Activated naive CD4-positive, alpha-beta T cell (primary cell): ENCODE data around the gene ARVCF.
"Not testable (repeated sequence)": the region's sequence is repeated elsewhere in the genome, so short reads cannot be mapped to it uniquely, and the experiment has no call there.

ENCODE experiments used
- DNase-seq, 4 experiments: peaks; one replicate each; lab custom pipeline; 2025; lab: John Stamatoyannopoulos, UW

ARVCF gene

DNA sequence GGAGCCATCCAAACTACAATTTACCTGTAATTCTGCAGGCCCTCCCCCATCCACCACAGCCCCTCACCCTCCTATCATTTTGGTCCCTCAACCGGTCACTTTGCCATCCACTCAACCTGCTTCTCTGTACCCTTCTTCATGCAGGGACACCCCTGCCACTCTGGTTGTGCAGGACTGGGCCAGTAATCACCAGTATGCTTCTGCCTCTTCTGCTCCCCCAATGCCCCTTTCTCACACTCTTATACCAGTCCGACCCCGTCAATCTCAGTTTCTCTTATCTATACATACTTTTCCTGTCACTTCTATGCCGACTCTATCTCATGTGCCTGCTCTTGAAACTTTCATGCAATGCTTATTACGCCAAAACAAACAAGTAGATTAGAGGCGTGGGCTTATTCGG is 80.1 kb downstream of the ARVCF start:
- no peak for DNase-seq

DNA sequence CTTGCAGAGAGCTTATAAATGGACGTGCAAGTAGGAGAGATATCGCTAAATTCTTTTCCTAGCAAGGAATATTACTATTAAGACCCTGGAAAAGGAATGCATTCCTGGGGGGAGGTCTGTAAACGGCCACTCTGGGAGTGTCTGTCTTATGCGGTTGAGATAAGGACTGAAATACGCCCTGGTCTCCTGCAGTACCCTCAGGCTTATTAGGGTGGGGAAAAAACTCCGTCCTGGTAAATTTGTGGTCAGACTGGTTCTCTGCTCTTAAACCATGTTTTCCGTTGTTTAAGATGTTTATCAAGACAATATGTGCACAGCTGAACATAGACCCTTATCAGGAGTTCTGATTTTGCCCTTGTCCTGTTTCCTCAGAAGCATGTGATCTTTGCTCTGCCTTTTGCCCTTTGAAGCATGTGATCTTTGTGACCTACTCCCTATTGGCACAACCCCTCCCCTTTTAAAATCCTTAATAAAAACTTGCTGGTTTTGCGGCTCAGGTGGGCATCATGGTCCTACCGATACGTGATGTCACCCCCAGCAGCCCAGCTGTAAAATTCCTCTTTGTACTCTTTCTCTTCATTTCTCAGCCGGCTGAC is 81.4 kb downstream of the ARVCF start:
- DNase-seq = not testable (repeated sequence)

DNA sequence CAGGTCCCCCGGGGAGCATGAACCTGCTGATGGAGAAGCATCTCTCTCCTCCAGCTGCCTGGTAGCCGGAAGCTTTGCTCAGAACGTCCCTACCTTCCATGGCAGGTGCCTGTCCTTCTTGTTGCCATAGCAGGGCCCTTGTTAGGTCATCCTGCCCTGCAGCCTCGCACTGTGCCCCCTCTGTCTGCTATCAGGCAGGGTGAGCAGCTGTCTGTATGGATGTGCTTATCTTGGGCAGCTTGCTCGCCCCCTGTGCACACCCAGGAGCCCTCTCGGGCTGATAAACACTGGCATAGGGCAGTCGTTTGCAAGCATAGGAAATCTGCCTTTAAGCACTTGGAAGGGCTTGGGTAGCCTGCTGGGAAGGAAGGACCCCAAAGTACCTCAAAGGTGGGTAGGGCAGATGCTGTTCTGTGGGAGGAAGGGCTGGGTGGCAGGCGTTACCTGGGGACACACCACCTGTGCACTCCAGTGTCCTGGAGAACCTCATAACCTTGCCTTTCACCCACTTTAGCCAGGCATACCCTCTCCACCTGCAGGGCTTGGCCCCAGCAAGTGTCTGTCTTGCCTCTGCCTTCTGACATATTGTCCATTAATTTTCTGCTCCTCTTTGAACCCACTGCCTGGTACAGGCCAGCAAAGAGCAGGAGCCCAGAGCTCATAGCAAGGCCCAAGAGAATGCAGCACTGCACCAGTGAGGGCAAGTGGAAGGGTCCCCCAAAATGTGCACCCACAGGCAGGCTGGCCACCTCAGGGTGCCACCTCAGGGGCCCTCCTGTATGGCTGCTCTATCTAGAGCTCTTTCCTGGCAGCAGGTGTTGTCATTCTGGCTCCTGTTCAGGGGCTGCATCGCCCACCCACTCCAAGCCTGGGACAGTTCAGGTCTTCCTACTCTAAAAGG is 83.0 kb downstream of the ARVCF start:
- DNase-seq = no peak

DNA sequence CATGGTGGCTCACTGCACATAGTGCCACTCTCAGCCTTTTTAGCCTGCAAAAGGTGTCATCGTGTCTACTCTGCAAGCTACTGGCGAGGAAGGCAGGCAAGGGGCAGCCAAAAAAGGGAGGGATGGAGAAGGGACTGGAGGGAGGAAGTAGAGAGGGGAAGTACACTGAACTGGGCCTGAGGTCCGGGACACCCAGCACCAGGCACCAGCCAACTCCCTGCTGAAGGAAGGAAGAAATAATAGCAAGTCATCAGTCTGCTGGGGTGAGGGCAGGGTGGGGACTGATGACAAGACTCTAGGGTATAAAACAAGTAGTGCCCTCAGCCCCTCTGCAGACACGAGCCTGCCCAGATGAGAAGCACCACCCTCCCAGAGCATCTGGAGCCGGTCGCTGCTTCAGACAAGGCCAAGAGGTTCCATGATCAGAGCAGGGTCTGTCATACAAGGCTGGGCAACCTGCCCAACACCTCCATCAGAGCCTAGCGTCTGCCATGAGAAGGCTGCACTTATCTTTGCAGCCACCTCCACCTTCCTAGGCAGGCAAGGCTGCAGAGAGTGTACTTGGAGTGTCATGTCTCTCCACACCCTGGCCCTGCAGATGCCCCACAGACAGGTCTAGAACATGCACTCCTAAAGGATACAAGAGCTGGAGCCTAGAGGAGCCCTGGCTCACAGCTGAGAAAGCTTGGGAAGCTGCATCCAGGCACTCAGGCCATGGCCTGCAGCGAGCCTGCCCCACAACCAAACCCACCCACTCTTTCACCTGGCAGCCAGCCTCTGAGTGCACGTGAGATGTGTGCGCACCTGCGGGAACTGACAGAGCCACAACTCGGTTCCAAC is 84.0 kb downstream of the ARVCF start:
- no peak for DNase-seq

DNA sequence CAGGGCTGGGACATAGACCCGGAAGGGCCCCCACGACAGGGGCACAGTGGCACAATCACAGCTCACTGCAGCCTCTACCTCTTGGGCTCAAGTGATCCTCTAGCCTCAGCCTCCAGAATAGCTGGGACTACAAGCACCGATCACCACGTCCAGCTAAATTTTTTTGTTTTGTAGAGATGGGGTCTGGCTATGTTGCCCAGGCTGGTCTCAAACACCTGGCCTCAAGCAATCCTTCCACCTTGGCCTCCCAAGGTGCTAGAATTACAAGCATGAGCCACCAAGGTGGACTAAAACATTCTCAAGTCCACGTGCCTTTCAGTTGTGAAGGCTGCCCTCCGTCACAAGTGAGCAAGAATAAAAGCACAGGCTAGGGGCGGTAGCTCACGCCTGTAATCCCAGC is 85.1 kb downstream of the ARVCF start:
- DNase-seq = no peak

DNA sequence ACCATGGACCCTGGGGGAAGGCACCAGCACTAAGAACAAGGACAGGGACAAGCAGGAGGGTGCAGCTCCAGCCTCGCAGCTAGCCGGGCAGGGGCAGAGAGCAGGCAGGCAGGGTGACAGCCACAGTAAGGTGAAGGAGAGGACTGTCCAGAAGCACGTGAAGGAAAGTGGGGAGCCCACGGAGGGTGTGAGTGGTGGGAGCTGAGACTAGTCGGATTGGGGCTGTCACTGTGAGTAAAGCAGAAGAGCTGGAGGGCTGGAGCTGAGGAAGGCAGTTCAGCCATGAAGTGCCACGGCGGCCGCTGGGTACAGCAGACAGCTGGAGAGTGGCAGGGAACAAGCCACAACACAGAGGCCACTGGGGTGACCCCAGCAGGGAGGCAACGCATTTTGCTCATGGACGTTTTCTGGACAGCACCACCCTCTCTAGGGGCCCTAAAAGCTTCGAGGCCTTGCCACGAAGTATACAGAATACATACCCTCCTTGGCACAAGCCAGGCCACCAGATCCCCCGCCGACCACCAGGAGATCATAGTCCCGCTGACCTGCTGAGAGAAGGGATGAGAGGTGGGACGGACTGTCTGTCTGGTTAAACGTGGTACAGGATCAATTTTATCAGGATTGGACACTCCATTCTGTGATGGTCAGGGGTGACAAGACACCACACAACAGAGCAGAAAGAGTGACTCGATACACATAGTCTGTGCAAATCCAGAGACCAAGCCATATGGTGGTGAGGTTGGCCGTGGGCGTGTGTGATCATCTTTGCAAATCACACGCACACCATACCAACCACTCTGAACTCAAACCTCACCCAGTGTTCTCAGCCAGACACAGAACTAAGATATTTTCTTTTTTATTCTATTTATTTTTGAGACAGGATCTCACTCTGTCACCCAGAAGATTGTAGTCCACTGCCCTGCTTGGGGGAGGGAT is 85.8 kb downstream of the ARVCF start:
- DNase-seq = no peak

DNA sequence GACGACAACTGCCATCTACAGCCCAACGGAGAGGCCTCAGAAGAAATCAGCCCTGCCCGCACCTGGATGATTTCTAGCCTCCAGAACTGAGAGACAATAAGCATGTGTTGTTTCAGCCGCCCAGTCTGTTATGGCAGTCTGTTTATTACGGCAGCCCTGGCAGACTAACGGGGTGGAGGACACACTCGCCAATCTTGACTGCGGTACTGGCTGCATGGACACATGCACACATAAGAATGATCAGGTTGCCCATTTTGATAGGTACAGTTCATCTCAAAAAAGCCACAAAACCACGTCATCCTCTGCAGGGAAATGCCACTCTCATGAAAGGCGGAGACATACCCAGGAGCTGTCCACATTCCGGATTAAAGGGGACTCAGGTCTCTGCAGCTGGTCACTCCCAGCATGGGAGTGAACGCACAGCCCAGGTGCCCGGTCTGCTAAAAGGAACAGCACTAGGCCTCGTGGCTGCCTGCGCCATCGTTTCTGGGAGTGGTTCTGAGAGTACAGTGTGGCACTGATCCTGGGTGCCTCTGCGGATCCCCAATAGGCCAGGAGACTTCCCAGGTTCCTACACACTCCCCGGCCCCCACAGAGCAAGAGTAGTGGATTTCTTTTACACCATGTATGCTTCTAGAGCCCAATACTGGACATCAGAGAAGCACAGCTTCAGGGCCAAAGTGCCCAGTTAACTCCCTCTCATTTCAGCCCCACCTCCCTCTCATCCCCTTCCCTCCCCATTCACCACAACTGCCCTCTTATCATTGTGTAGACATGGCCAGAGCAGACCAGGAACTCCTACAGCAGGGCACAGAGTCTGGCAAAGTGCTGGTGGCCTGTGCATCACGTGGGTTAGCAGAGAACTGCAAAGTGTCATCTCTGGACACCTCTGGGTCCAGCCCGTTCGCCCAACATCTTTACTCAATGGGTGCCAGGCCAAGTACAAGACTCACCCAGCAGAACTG is 86.8 kb downstream of the ARVCF start:
- no peak for DNase-seq

DNA sequence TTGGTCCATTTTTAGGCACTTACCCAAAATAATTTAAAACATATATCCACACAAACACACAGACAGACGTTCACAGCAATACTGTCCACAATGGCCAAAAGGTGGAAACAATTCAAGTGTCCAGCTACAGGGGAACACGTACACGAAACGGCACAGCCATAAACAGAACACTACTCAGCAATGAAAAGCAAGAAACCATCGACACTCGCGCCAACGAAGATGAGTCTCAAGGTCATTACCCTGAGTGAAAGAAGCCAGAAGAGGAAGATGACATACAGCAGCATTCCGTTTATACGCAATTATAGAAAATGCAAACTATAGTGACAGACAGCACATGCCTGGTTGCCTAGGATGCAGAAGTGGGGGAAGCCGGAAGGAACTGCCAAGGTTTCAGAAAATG is 88.4 kb downstream of the ARVCF start:
- DNase-seq = no peak

DNA sequence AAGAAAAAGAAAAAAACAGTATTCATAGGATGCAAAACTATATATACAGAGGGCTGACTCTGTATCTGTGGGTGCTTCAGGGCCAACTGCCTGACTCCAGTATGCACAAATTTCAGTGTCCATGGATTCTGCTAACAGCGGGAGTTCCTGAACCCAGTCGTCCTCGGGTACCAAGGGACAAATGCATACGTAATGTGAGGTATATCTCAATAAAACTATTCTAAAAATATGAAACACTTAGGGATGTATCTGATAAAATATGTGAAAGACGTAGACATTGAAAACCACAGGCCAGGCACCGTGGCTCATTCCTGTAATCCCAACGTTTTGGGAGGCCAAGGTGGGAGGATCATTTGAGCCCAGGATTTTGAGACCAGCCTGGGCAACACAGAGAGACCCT is 88.9 kb downstream of the ARVCF start:
- DNase-seq = no peak

DNA sequence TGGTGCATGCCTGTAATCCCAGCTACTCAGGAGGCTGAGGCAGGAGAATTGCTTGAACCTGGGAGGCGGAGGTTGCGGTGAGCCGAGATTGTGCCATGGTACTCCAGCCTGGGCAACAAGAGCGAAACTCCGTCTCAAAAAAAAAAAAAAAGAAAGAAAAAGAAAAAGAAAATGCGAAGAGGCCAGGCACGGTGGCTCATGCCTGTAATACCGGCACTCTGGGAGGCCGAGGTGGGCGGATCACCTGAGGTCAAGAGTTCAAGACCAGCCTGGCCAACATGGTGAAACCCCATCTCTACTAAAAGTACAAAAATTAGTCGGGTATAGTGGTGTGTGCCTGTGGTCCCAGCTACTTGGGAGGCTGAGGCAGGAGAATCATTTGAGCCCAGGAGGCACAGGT is 90.6 kb downstream of the ARVCF start:
- not testable (repeated sequence) for DNase-seq

DNA sequence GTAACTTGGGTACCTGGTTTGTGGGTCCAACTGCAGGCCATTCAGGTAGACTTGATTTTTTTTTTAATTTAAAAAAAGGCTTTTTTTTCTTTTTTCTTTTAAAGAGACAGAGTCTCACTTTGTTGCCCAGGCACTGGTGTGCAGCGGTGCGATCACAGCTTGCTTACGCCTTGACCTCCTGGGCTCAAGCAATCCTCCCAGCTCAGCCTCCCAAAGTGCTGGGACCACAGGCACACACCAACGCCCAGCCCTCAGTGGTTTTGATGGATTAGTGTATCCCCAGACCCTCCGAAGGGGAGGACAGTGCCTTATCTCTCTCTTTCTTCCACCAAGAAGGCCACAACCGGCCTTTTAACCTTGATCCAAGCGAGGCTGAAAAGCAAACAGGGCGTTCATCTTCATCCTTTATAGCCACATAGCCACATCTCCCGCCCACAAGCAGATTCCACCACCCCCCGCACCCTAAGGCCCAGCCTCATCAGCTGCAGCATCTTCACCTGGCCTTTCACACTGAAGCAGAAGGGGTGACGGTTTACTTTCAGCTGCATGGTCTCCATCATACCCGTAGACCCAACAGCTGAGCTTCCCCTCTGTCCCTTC is 92.6 kb downstream of the ARVCF start:
- no peak for DNase-seq

DNA sequence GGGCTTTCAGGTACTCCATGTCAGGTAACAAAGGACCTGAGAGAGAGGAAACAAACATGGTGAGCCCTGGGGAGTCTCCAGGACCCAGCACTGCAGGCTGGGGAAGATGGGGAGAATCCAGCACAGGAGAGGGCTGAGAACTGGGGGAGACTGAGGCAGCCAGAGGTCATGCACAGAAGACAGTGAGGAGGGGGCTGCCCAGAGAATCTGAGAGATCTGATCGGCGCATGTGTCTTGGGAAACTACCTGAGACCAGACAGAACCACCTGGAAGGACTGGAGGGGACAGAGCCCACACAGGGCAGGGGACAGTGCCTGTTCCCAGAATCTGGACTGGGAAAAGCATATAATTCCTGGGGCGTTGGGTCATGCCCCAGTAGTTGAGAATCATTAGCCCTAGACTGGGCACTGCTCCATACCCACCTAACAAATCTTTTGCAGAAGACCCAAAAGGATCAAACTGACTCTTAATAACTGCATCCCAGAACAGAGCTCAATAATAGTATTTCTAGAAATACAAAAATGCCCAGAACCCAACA is 95.0 kb downstream of the ARVCF start:
- no peak for DNase-seq
